ENCODE results near the gene UBN1.

GRCh38 chr16:4864728-4865127 lies 17.4 kb downstream of the UBN1 start:
- TF ChIP-seq POLR2A (IDR thresholded peaks at IDR 0.05) (no peak), CTCF (IDR thresholded peaks at IDR 0.05) (no peak)

Data from testis (tissue), 2 donors.